Progenitor cell of endocrine pancreas (in vitro differentiated cells): ENCODE measurements around the gene BCAM. TPM values are rescaled to one million over a fixed set of nuclear protein-coding genes. Genes with fewer than 3 reads are reported as not detected.
A peak's percentile ranks its signal among the peaks of the same experiment; 100 is the strongest.
"Not testable (repeated sequence)": the region's sequence is repeated elsewhere in the genome, so short reads cannot be mapped to it uniquely, and the experiment has no call there.

Experiments
- DNase-seq: peaks from one replicate; pipeline ENCODE4 v3.0.0; 2021; ENCODE audit warnings: low spot score; ENCODE audit not compliant: unreplicated experiment
- H3K27ac Mint-ChIP-seq: 2 replicates; pipeline ENCODE4 v1.8.0; 2021; ENCODE audit warnings: mild to moderate bottlenecking, moderate library complexity, mixed read lengths
- H3K27me3 Mint-ChIP-seq: 2 replicates; pipeline ENCODE4 v1.8.0; 2021; ENCODE audit warnings: mixed read lengths
- H3K36me3 Mint-ChIP-seq: 2 replicates; pipeline ENCODE4 v1.8.0; 2022; ENCODE audit warnings: mixed read lengths; ENCODE audit not compliant: insufficient read depth
- H3K4me1 Mint-ChIP-seq: 2 replicates; pipeline ENCODE4 v1.8.0; 2021; ENCODE audit warnings: low read depth, mixed read lengths
- H3K4me3 Mint-ChIP-seq: 2 replicates; pipeline ENCODE4 v1.8.0; 2021; ENCODE audit warnings: low read depth, mild to moderate bottlenecking, moderate library complexity, mixed read lengths
- H3K9me3 Mint-ChIP-seq: 2 replicates; pipeline ENCODE4 v1.8.0; 2021; ENCODE audit warnings: low read depth, mixed read lengths
- CTCF ChIP-seq: fragments of 200-600 bp; sonication (generic); IDR thresholded peaks from one replicate; pipeline ENCODE4 v1.5.0; 2021; ENCODE audit warnings: antibody characterized with exemption, mild to moderate bottlenecking; ENCODE audit not compliant: unreplicated experiment
- total RNA-seq: library from RNA; stranded (reverse); gene quantifications from 2 replicates; pipeline ENCODE4 v1.2.1, GENCODE V29; 2021

Gene BCAM
- total RNA-seq, 1 donor from 2014 or later, result 211 TPM

- Mint-ChIP-seq H3K9me3 (peaks cover 4% of the 10 kb centered on the region), H3K36me3 (peaks cover 2% of the 10 kb centered on the region), H3K27ac (no peak overlapping the region), H3K27me3 (peaks cover 11% of the 10 kb centered on the region), H3K4me1 (peaks cover 1% of the 10 kb centered on the region), H3K4me3 (no peak overlapping the region)
- DNase-seq, result no peak
- TF ChIP-seq CTCF, result no peak
These were observed 41.4 kb upstream of the BCAM start for GRCh38 chr19:44767295-44768180.

GRCh38 chr19:44770550-44771257, 38.2 kb upstream of the BCAM start:
- peak; percentile 87 for DNase-seq
- Mint-ChIP-seq H3K9me3 (peaks cover 4% of the 10 kb centered on the region), H3K4me3 (no peak overlapping the region), H3K36me3 (peaks cover 2% of the 10 kb centered on the region), H3K4me1 (peaks cover 1% of the 10 kb centered on the region), H3K27ac (peak overlapping the region; percentile 75), H3K27me3 (peaks cover 11% of the 10 kb centered on the region)
- TF ChIP-seq CTCF, result peak; percentile 83

GRCh38 chr19:44772144-44772543, 36.8 kb upstream of the BCAM start:
- not testable (repeated sequence) for H3K4me3 Mint-ChIP-seq, H3K36me3 Mint-ChIP-seq, H3K9me3 Mint-ChIP-seq

GRCh38 chr19:44772959-44773358, 35.9 kb upstream of the BCAM start:
- Mint-ChIP-seq H3K9me3 (peaks cover 4% of the 10 kb centered on the region), H3K27me3 (peaks cover 7% of the 10 kb centered on the region), H3K4me3 (no peak overlapping the region), H3K27ac (no peak overlapping the region), H3K36me3 (peaks cover 2% of the 10 kb centered on the region), H3K4me1 (peaks cover 5% of the 10 kb centered on the region)
- TF ChIP-seq CTCF, result no peak
- DNase-seq, result no peak

More at GRCh38 chr19:44772144-44772543, 36.8 kb upstream of the BCAM start:
- peaks cover 11% of the 10 kb centered on the region for H3K27me3 Mint-ChIP-seq
- H3K4me1 Mint-ChIP-seq, H3K27ac Mint-ChIP-seq, DNase-seq: not testable (repeated sequence)

- Mint-ChIP-seq H3K4me3 (no peak overlapping the region), H3K4me1 (peaks cover 5% of the 10 kb centered on the region), H3K27me3 (peaks cover 7% of the 10 kb centered on the region), H3K27ac (no peak overlapping the region), H3K9me3 (no peaks in the 10 kb centered on the region), H3K36me3 (no peaks in the 10 kb centered on the region)
- no peak for DNase-seq
- TF ChIP-seq CTCF, result no peak
These were observed 33.1 kb upstream of the BCAM start for GRCh38 chr19:44775676-44776240.
